ENCODE measurements around the gene AHCYL2. TPM values are rescaled to one million over a fixed set of nuclear protein-coding genes. Genes with fewer than 3 reads are reported as not detected.

Gene AHCYL2
- total RNA-seq (2013), result 10.9 TPM
- polyA plus RNA-seq (10 to 100 TPM; 10.7 to 14.6 (median 12.1) TPM), polyA minus RNA-seq (5.8 and 6.4 TPM in 2 replicates), total RNA-seq (4.6 to 29.8 (median 21.0) reads per million in 11 experiments)

DNA sequence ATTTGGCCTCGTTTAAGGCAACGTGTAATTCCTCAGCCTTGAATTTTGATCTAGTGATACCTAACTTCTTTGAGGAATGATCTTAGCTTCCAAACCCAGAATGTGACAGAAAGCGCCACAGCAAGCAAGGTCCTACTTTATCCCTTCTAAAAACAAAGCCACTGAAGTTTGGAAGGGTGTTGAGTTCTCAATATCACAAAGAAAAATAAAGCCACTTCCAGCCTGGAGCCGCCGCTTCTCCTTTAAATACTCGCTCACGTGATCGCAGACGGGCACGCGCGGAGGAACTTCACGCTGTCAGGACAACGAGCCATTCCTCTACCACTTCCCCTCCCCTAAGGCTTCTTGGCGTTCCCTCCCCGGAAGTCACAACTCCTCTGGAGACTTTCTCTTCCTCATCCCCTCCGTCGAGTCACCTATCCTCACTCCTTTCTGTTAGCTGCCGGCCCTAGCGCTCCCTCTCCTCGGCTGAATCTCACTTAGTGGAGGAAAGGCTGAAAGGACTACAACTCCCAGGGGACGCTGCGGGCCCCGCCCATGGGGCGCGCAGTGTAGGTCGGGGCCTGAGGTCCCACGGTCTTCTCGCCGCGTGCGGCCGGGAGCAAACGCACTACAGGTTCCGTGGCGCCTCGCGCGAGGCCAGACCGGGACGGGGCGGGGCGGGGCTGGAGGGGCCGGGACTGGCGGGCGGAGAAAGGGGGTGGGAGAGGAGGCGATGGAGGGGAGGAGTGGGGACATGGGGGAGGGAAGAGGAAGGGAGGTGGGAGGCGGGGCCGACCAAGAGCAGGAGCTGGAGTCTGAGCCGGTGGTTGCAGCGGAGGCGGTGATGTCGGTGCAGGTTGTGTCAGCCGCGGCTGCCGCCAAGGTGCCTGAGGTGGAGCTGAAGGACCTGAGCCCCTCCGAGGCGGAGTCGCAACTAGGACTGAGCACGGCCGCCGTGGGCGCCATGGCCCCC, at the start of gene AHCYL2:
Gene AHCYL2 (plus strand): TSS at position 780 of the 955 bp plus-strand sequence.
- peaks cover 0 to 1% (median 0%) of the 10 kb centered on the region in 3 donors for H3K27me3 Mint-ChIP-seq (ENCODE audit: low read depth in 3 of 3)
- Histone ChIP-seq H4K20me1 (ENCODE audit: insufficient read depth, low read length) (peaks cover 18% of the 10 kb centered on the region), H3K4me1 (ENCODE audit: control insufficient read depth in 1 of 2, insufficient read depth in 2 of 2, low read length in 2 of 2) (peaks cover 33 to 35% of the 10 kb centered on the region in 2 donors), H3K9ac (ENCODE audit: insufficient read depth, low read length, poor library complexity, severe bottlenecking) (peak within 1 kb of the TSS; percentile 84), H3K27me3 (ENCODE audit: control insufficient read depth in 2 of 2, insufficient read depth in 2 of 2, low read length in 2 of 2) (no peaks in the 10 kb centered on the region), H3K36me3 (replicated peaks in 1 of 2; ENCODE audit: control insufficient read depth in 1 of 2, insufficient read depth in 2 of 2, low read length in 2 of 2) (no peaks in the 10 kb centered on the region), H3K4me2 (replicated peaks; ENCODE audit: extremely low read depth, low read length, poor library complexity, severe bottlenecking) (peak within 1 kb of the TSS; percentile 94), H3K79me2 (ENCODE audit: insufficient read depth, low read length) (peaks cover 38% of the 10 kb centered on the region), H2AFZ (ENCODE audit: insufficient read depth, low read depth, low read length, poor library complexity, severe bottlenecking) (peak within 1 kb of the TSS; percentile 89), H3K4me3 (replicated peaks in 1 of 3; ENCODE audit: low read depth in 2 of 3, low read length in 3 of 3) (peak within 1 kb of the TSS; percentile 69 to 88 (median 83)), H3K27ac (ENCODE audit: low read depth in 1 of 2, low read length in 2 of 2) (peak within 1 kb of the TSS; percentile 96 to 99), H3K9me3 (replicated peaks in 1 of 2; ENCODE audit: control insufficient read depth in 1 of 2, insufficient read depth in 1 of 2, low read length in 2 of 2) (no peaks in the 10 kb centered on the region)
- intact Hi-C loops (cut with micrococcal nuclease), result loop anchor here in 1 of 2 donors (5.0 kb wide), 1 partner anchor 43 kb away; no protein-coding TSS in a partner anchor
- TF ChIP-seq, protein P1, sequence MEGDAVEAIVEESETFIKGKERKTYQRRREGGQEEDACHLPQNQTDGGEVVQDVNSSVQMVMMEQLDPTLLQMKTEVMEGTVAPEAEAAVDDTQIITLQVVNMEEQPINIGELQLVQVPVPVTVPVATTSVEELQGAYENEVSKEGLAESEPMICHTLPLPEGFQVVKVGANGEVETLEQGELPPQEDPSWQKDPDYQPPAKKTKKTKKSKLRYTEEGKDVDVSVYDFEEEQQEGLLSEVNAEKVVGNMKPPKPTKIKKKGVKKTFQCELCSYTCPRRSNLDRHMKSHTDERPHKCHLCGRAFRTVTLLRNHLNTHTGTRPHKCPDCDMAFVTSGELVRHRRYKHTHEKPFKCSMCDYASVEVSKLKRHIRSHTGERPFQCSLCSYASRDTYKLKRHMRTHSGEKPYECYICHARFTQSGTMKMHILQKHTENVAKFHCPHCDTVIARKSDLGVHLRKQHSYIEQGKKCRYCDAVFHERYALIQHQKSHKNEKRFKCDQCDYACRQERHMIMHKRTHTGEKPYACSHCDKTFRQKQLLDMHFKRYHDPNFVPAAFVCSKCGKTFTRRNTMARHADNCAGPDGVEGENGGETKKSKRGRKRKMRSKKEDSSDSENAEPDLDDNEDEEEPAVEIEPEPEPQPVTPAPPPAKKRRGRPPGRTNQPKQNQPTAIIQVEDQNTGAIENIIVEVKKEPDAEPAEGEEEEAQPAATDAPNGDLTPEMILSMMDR (IDR thresholded peaks at IDR 0.05), result no peak
- peak; percentile 93 to 96 (median 95) for DNase-seq
- WGBS (ENCODE audit: insufficient coverage), result under 1% methylated on average over 45 of the region's 63 CpGs
- peak within 1 kb of the TSS; percentile 99 to 100 (median 100) for H3K27ac Mint-ChIP-seq
- H3K4me1 Mint-ChIP-seq, result peaks cover 34% of the 10 kb centered on the region
- no peaks in the 10 kb centered on the region for H3K9me3 Mint-ChIP-seq
- peak within 1 kb of the TSS; percentile 94 to 99 for H3K4me3 Mint-ChIP-seq
- H3K36me3 Mint-ChIP-seq, result peaks cover 0 to 6% of the 10 kb centered on the region in 2 donors

DNA sequence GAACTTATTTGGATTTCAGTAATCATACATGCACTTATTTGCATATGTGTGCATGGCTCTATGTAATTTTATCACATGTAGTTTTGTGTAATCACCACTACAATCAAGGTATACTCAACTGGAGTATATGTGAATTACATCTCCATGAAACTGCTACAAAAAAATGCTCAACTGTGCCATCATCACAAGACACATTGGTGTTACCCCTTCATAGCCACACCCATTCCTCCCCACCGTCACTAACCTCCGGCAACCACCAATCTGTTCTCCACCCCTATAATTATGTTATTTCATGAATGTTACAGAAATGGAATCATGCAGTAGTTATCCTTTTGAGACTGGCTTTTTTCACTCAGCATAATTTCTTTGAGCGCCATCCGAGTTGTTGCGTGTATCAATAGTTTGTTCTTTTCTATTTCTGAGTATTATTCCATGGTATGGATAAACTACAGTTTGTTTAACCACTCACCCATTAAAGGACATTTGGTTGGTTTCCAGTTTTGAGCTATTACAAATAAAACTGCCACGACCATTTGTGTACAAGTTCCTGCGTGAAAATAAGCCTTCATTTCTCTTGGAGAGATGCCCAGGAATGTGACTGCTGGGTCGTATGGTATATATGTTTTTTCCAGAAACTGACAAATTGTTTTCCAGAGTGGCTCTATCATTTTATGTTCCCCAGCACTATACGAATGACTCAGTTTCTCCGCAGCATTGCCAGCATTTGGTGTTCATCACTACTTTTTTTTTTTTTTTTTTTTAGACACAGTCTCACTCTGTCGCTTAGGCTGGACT, 47.7 kb upstream of the AHCYL2 start:
- 90% methylated on average over 4 of the region's 11 CpGs for WGBS (ENCODE audit: insufficient coverage)
- H3K27me3 ChIP-seq (ENCODE audit: control insufficient read depth in 2 of 2, insufficient read depth in 2 of 2, low read length in 2 of 2), result no peaks in the 10 kb centered on the region
- no peaks in the 10 kb centered on the region for H3K79me2 ChIP-seq (ENCODE audit: insufficient read depth, low read length)
- no peaks in the 10 kb centered on the region for H4K20me1 ChIP-seq (ENCODE audit: insufficient read depth, low read length)
- no peak for DNase-seq
- H3K27me3 Mint-ChIP-seq (ENCODE audit: low read depth in 3 of 3), result peaks cover 4 to 7% (median 6%) of the 10 kb centered on the region in 3 donors
- peaks cover 14% of the 10 kb centered on the region for H3K4me1 Mint-ChIP-seq
- no peak overlapping the region for H2AFZ ChIP-seq (ENCODE audit: insufficient read depth, low read depth, low read length, poor library complexity, severe bottlenecking)
- no peak overlapping the region for H3K9ac ChIP-seq (ENCODE audit: insufficient read depth, low read length, poor library complexity, severe bottlenecking)
- peaks cover 0 to 3% (median 1%) of the 10 kb centered on the region in 7 donors for H3K9me3 Mint-ChIP-seq
- TF ChIP-seq, protein P1 (IDR thresholded peaks at IDR 0.05), result no peak
- no peaks in the 10 kb centered on the region for H3K9me3 ChIP-seq (replicated peaks in 1 of 2; ENCODE audit: control insufficient read depth in 1 of 2, insufficient read depth in 1 of 2, low read length in 2 of 2)
- no peak overlapping the region for H3K4me3 ChIP-seq (replicated peaks in 1 of 3; ENCODE audit: low read depth in 2 of 3, low read length in 3 of 3)
- peaks cover 2 to 9% of the 10 kb centered on the region in 2 donors for H3K4me1 ChIP-seq (ENCODE audit: control insufficient read depth in 1 of 2, insufficient read depth in 2 of 2, low read length in 2 of 2)
- no peak overlapping the region for H3K4me2 ChIP-seq (replicated peaks; ENCODE audit: extremely low read depth, low read length, poor library complexity, severe bottlenecking)
- H3K4me3 Mint-ChIP-seq, result no peak overlapping the region
- H3K27ac Mint-ChIP-seq, result peak overlapping the region in 1 of 7 donors; percentile 70
- no peaks in the 10 kb centered on the region for H3K36me3 ChIP-seq (replicated peaks in 1 of 2; ENCODE audit: control insufficient read depth in 1 of 2, insufficient read depth in 2 of 2, low read length in 2 of 2)
- intact Hi-C loops (cut with micrococcal nuclease), result no loop called here
- H3K27ac ChIP-seq (ENCODE audit: low read depth in 1 of 2, low read length in 2 of 2), result no peak overlapping the region
- no peaks in the 10 kb centered on the region for H3K36me3 Mint-ChIP-seq
